H1 (cell line): ENCODE results near the gene SOWAHC. TPM values are rescaled to one million over a fixed set of nuclear protein-coding genes. Genes with fewer than 3 reads are reported as not detected.

Experiments
- CTCF ChIA-PET: fragments of 300-600 bp; sonication (Branson Sonifier 250); formaldehyde crosslinking; loops from one replicate; lab custom pipeline; 2021; ENCODE audit not compliant: partially characterized antibody; lab: Charles Lee
- POLR2A ChIA-PET: fragments of 300-600 bp; sonication (Branson Sonifier 250); formaldehyde crosslinking; loops from one replicate; lab custom pipeline; 2021; ENCODE audit warnings: inconsistent platforms; ENCODE audit not compliant: partially characterized antibody; lab: Charles Lee
- DNase-seq, 2 experiments: peaks; one replicate each; pipeline versions ENCODE4 v3.0.0 to v3.0.0-alpha.2; 2010 to 2022; ENCODE audit warnings: low spot score in 2 of 2, low read depth in 1 of 2, mixed read lengths in 1 of 2
- FAIRE-seq: peaks from 2 replicates; lab custom pipeline; 2011; peaks lifted over from hg19 to GRCh38; lab: Jason Lieb, UNC
- H2AFZ ChIP-seq: 2 replicates; pipeline ENCODE4 v1.8.1; 2012; ENCODE audit warnings: low read length, inconsistent platforms
- H2AK5ac ChIP-seq: 2 replicates; pipeline ENCODE4 v1.6.1; 2013; ENCODE audit warnings: low read depth, low read length
- H2BK120ac ChIP-seq: replicated peaks from 2 replicates; pipeline ENCODE3; 2013; ENCODE audit warnings: low read depth, low read length, inconsistent platforms
- H2BK12ac ChIP-seq: 2 replicates; pipeline ENCODE4 v1.6.1; 2013; ENCODE audit warnings: low read depth, low read length
- H2BK15ac ChIP-seq: 2 replicates; pipeline ENCODE4 v1.6.1; 2013; ENCODE audit warnings: low read length
- H2BK20ac ChIP-seq: 2 replicates; pipeline ENCODE4 v1.6.1; 2013; ENCODE audit warnings: low read length
- H2BK5ac ChIP-seq: 2 replicates; pipeline ENCODE4 v1.6.1; 2013; ENCODE audit warnings: low read depth, low read length
- H3K14ac ChIP-seq: 2 replicates; pipeline ENCODE4 v1.6.1; 2013; ENCODE audit warnings: inconsistent platforms; ENCODE audit not compliant: insufficient read length
- H3K18ac ChIP-seq: 2 replicates; pipeline ENCODE4 v1.6.1; 2013; ENCODE audit warnings: low read length; ENCODE audit errors: extremely low read depth
- H3K23ac ChIP-seq: 2 replicates; pipeline ENCODE4 v1.6.1; 2013; ENCODE audit warnings: inconsistent platforms; ENCODE audit not compliant: insufficient read length
- H3K23me2 ChIP-seq: 2 replicates; pipeline ENCODE4 v1.6.1; 2013; ENCODE audit warnings: low read depth, low read length
- H3K27ac ChIP-seq: 2 replicates; pipeline ENCODE4 v1.6.1; 2011; ENCODE audit warnings: low read depth, low read length, inconsistent platforms
- H3K27me3 ChIP-seq, 4 experiments: replicated peaks in 1 of 4; 1 replicate in 1 of 4; 2 replicates in 3 of 4; pipeline versions ENCODE4 v1.6.1 to v1.8.1; 2011 to 2013; ENCODE audit warnings: low read length in 3 of 4, mild to moderate bottlenecking in 3 of 4, inconsistent platforms in 2 of 4, mixed read lengths in 2 of 4, moderate library complexity in 1 of 4; ENCODE audit not compliant: control insufficient read depth in 3 of 4, insufficient read depth in 3 of 4; ENCODE audit errors: extremely low read depth in 1 of 4
- H3K36me3 ChIP-seq, 4 experiments: 2 replicates each; pipeline versions ENCODE4 v1.6.1 to v1.8.1; 2011 to 2013; ENCODE audit warnings: mild to moderate bottlenecking in 4 of 4, low read length in 3 of 4, moderate library complexity in 2 of 4, control low read depth in 1 of 4, inconsistent platforms in 1 of 4; ENCODE audit not compliant: insufficient read depth in 4 of 4, control insufficient read depth in 2 of 4
- H3K4ac ChIP-seq: replicated peaks from 2 replicates; pipeline ENCODE3; 2013; ENCODE audit warnings: low read length, low read depth, mixed read lengths, inconsistent platforms; ENCODE audit not compliant: insufficient read length
- H3K4me1 ChIP-seq, 4 experiments: replicated peaks in 1 of 4; 1 replicate in 1 of 4; 2 replicates in 3 of 4; pipeline versions ENCODE4 v1.6.1 to v1.8.1; 2011 to 2013; ENCODE audit warnings: low read length in 3 of 4, inconsistent platforms in 2 of 4, mixed read lengths in 1 of 4; ENCODE audit not compliant: insufficient read depth in 4 of 4, control insufficient read depth in 3 of 4
- H3K4me2 ChIP-seq, 2 experiments: 2 replicates each; pipeline versions ENCODE4 v1.6.1 to v1.8.1; 2011 to 2013; ENCODE audit warnings: low read depth in 2 of 2, low read length in 2 of 2, control low read depth in 1 of 2, inconsistent platforms in 1 of 2, mild to moderate bottlenecking in 1 of 2; ENCODE audit not compliant: insufficient read depth in 1 of 2
- H3K4me3 ChIP-seq, 4 experiments: fragments of 200-600, 300-600 bp in 1 of 4; sonication (generic), shearing (Covaris generic), sonication (Bioruptor Twin) in 1 of 4; 2 replicates each; pipeline versions ENCODE4 v1.5.1 to v1.8.1; 2011 to 2016; ENCODE audit warnings: low read length in 4 of 4, low read depth in 3 of 4, control low read depth in 2 of 4, inconsistent platforms in 2 of 4, mild to moderate bottlenecking in 2 of 4, mixed read lengths in 1 of 4, moderate library complexity in 1 of 4; ENCODE audit not compliant: insufficient read depth in 2 of 4; ENCODE audit errors: extremely low read depth in 1 of 4
- H3K56ac ChIP-seq: replicated peaks from 2 replicates; pipeline ENCODE3; 2013; ENCODE audit warnings: low read depth, mild to moderate bottlenecking, mixed read lengths, low read length, inconsistent platforms; ENCODE audit not compliant: insufficient read length
- H3K79me1 ChIP-seq: 2 replicates; pipeline ENCODE4 v1.6.1; 2013; ENCODE audit warnings: low read depth, low read length, control low read depth
- H3K79me2 ChIP-seq, 2 experiments: 2 replicates each; pipeline versions ENCODE4 v1.6.1 to v1.8.1; 2012 to 2013; ENCODE audit warnings: low read length in 2 of 2, mild to moderate bottlenecking in 2 of 2, inconsistent platforms in 1 of 2; ENCODE audit not compliant: insufficient read depth in 2 of 2, control insufficient read depth in 1 of 2
- H3K9ac ChIP-seq, 4 experiments: replicated peaks in 1 of 4; 1 replicate in 1 of 4; 2 replicates in 3 of 4; pipeline versions ENCODE4 v1.6.1 to v1.8.1; 2011 to 2013; ENCODE audit warnings: low read depth in 3 of 4, low read length in 3 of 4, control low read depth in 2 of 4, mild to moderate bottlenecking in 2 of 4, moderate library complexity in 2 of 4, inconsistent platforms in 1 of 4; ENCODE audit errors: extremely low read depth in 1 of 4
- H3K9me3 ChIP-seq, 2 experiments: 2 replicates each; pipeline versions ENCODE4 v1.6.1 to v1.8.1; 2012 to 2013; ENCODE audit warnings: mild to moderate bottlenecking in 2 of 2, moderate library complexity in 2 of 2, control low read depth in 1 of 2, inconsistent platforms in 1 of 2, low read depth in 1 of 2, low read length in 1 of 2, mixed read lengths in 1 of 2; ENCODE audit not compliant: insufficient read depth in 2 of 2
- H4K20me1 ChIP-seq, 2 experiments: replicated peaks in 1 of 2; 2 replicates each; pipeline versions ENCODE3 to v1.8.1; 2011 to 2013; ENCODE audit warnings: inconsistent platforms in 2 of 2, low read length in 2 of 2, mild to moderate bottlenecking in 1 of 2; ENCODE audit not compliant: insufficient read depth in 2 of 2, control insufficient read depth in 1 of 2
- H4K5ac ChIP-seq: 2 replicates; pipeline ENCODE4 v1.6.1; 2013; ENCODE audit warnings: low read length, low read depth, mixed read lengths, inconsistent platforms; ENCODE audit not compliant: insufficient read length
- H4K8ac ChIP-seq: 2 replicates; pipeline ENCODE4 v1.8.0; 2013; ENCODE audit warnings: mild to moderate bottlenecking, moderate library complexity, low read length, inconsistent platforms; ENCODE audit not compliant: insufficient read depth; ENCODE audit errors: extremely low read depth
- H4K91ac ChIP-seq: replicated peaks from 2 replicates; pipeline ENCODE3; 2013; ENCODE audit warnings: low read length, mixed read lengths, inconsistent platforms; ENCODE audit not compliant: insufficient read length
- HDAC6 ChIP-seq: IDR thresholded peaks from one replicate; pipeline ENCODE4 v1.7.1; 2012; ENCODE audit warnings: low read depth, mild to moderate bottlenecking, inconsistent platforms, low read length, moderate library complexity
- POU5F1 ChIP-seq: IDR thresholded peaks from 2 replicates; pipeline ENCODE4 v1.6.1; 2011; ENCODE audit warnings: low read depth, mild to moderate bottlenecking, low read length, moderate library complexity
- SIN3A ChIP-seq, 2 experiments: IDR thresholded peaks in 1 of 2; conservative IDR thresholded peaks in 1 of 2; 2 replicates each; pipeline ENCODE4 v1.6.1; 2011 to 2012; ENCODE audit warnings: low read length in 2 of 2, improper control_type of control experiment in 1 of 2, low read depth in 1 of 2, mild to moderate bottlenecking in 1 of 2
- SIRT6 ChIP-seq: IDR thresholded peaks from one replicate; pipeline ENCODE4 v1.7.1; 2012; ENCODE audit warnings: low read length, inconsistent platforms
- TAF7 ChIP-seq: optimal IDR thresholded peaks from 2 replicates; pipeline ENCODE3; 2011; ENCODE audit warnings: low read depth, mild to moderate bottlenecking, inconsistent platforms, low read length, moderate library complexity, borderline replicate concordance
- TBP ChIP-seq: IDR thresholded peaks from 2 replicates; pipeline ENCODE4 v1.6.1; 2011; ENCODE audit warnings: low read depth, low read length, improper control_type of control experiment
- WGBS, 2 experiments: shearing (Covaris generic) in 1 of 2; methylation state at CpG; one replicate each; pipeline versions ENCODE4 v1.1.6 to v1.1.7; 2013 to 2015; ENCODE audit warnings: low lambda C conversion rate in 2 of 2, mixed read lengths in 2 of 2, inconsistent platforms in 1 of 2, low coverage in 1 of 2, missing lambda C conversion rate in 1 of 2; ENCODE audit not compliant: insufficient replicate concordance in 2 of 2, insufficient coverage in 1 of 2, insufficient read length in 1 of 2; ENCODE audit errors: extremely low coverage in 1 of 2, missing lambda C conversion rate in 1 of 2; 5-methylcytosine and 5-hydroxymethylcytosine counted together
- polyA plus RNA-seq, 7 experiments: library from polyadenylated mRNA; depleted of rRNA in 3 of 7; stranded (reverse) in 5 of 7; unstranded in 2 of 7; fragments of >200 nt in 5 of 7; fragments of 200-250 nt in 2 of 7; gene quantifications; 1 replicate in 5 of 7; 2 replicates in 1 of 7; 4 replicates in 1 of 7; pipeline versions ENCODE4 v1.2.1 to v1.2.3, GENCODE V29; 2011 to 2013; ENCODE audit warnings: missing spikeins in 2 of 7, mixed read lengths in 2 of 7
- total RNA-seq: library from RNA; stranded (reverse); fragmentation: NEBNext Ultra II Directional; extraction: Animal tissue kit (Norgen Biotek cat#: 25700); gene quantifications from 2 replicates; pipeline ENCODE4 v1.2.1, GENCODE V29; 2021
- TF ChIP-seq, protein P1 (sequence below), 3 experiments: IDR thresholded peaks; 1 replicate in 2 of 3; 2 replicates in 1 of 3; pipeline versions ENCODE4 v1.5.1 to v1.6.1; 2011; ENCODE audit warnings: low read length in 3 of 3, mild to moderate bottlenecking in 3 of 3, inconsistent platforms in 2 of 3, low read depth in 1 of 3, moderate library complexity in 1 of 3; ENCODE audit not compliant: insufficient read depth in 1 of 3; ENCODE audit errors: control extremely low read depth in 1 of 3

Gene SOWAHC
- total and polyA plus RNA-seq, 2 of the 8 experiments (the other 6 are each of a cell fraction or from before 2014, with no cell fraction given): 3.1 to 17.8 TPM

GRCh38 chr2:109644571-109645275, 30.6 kb downstream of the SOWAHC start:
- H2AK5ac ChIP-seq: no peak overlapping the region
- WGBS, 2 experiments: 63% methylated on average over 12 of the region's 12 CpGs; no CpG with 5 or more reads in 1 of the 2 experiments
- TF ChIP-seq HDAC6 (no peak), TBP (peak; percentile 50; the same call in 1 of the 2 replicates), POU5F1 (no peak), SIRT6 (no peak), SIN3A (conservative IDR thresholded peaks at IDR 0.05 in 1 of 2, IDR thresholded peaks at IDR 0.05 in 1 of 2; ENCODE audit: low read depth in 1 of 2, low read length in 2 of 2) (0 out of 4 replicates have a peak, but pooled peaks of 1 of the 2 experiments have one; percentile 48), TAF7 (no peak)
- TF ChIP-seq, protein P1, sequence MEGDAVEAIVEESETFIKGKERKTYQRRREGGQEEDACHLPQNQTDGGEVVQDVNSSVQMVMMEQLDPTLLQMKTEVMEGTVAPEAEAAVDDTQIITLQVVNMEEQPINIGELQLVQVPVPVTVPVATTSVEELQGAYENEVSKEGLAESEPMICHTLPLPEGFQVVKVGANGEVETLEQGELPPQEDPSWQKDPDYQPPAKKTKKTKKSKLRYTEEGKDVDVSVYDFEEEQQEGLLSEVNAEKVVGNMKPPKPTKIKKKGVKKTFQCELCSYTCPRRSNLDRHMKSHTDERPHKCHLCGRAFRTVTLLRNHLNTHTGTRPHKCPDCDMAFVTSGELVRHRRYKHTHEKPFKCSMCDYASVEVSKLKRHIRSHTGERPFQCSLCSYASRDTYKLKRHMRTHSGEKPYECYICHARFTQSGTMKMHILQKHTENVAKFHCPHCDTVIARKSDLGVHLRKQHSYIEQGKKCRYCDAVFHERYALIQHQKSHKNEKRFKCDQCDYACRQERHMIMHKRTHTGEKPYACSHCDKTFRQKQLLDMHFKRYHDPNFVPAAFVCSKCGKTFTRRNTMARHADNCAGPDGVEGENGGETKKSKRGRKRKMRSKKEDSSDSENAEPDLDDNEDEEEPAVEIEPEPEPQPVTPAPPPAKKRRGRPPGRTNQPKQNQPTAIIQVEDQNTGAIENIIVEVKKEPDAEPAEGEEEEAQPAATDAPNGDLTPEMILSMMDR (IDR thresholded peaks at IDR 0.05; ENCODE audit: control extremely low read depth in 1 of 3, insufficient read depth in 1 of 3, low read depth in 1 of 3, low read length in 3 of 3): no peak
- FAIRE-seq (no peak), DNase-seq (peak in 1 of 2 experiments; percentile 49)
- H3K23me2 ChIP-seq: no peaks in the 10 kb centered on the region
- no peak overlapping the region for H2BK15ac ChIP-seq
- H3K9me3 ChIP-seq: no peaks in the 10 kb centered on the region
- no peak overlapping the region for H3K14ac ChIP-seq
- no peak overlapping the region for H3K23ac ChIP-seq
- H3K36me3 ChIP-seq: no peaks in the 10 kb centered on the region
- H3K4me3 ChIP-seq: no peak overlapping the region
- H3K9ac ChIP-seq: no peak overlapping the region
- H3K4me2 ChIP-seq: peak overlapping the region; percentile 8 to 32; a peak in 2 of 4 replicates
- no peak overlapping the region for H4K91ac ChIP-seq
- H3K18ac ChIP-seq: no peak overlapping the region
- no peak overlapping the region for H2BK120ac ChIP-seq
- H3K4ac ChIP-seq: no peak overlapping the region
- H3K4me1 ChIP-seq: peaks cover 8 to 15% (median 13%) of the 10 kb centered on the region in 4 experiments; a peak in 6 of 7 replicates
- no peak overlapping the region for H2BK5ac ChIP-seq
- POLR2A ChIA-PET: interaction anchor here (0.6 to 1.5 kb wide), 2 partner anchors 10 to 30 kb away, joined by 5 read pairs; partner anchors contain the start of gene SOWAHC
- H2BK12ac ChIP-seq: no peak overlapping the region
- no peak overlapping the region for H3K27ac ChIP-seq
- H2AFZ ChIP-seq: peak overlapping the region; percentile 65; the same call in 1 of the 2 replicates
- no peak overlapping the region for H2BK20ac ChIP-seq
- no peak overlapping the region for H3K56ac ChIP-seq
- H3K27me3 ChIP-seq: no peaks in the 10 kb centered on the region
- H3K79me2 ChIP-seq: no peaks in the 10 kb centered on the region
- H3K79me1 ChIP-seq: no peaks in the 10 kb centered on the region
- H4K8ac ChIP-seq: no peak overlapping the region
- H4K5ac ChIP-seq: no peak overlapping the region
- CTCF ChIA-PET: interaction anchor here (0.7 to 1.4 kb wide), 4 partner anchors 10 to 1058 kb away, joined by 3 to 8 read pairs (median 4); no protein-coding TSS in a partner anchor
- H4K20me1 ChIP-seq: no peaks in the 10 kb centered on the region
